ENCODE results near the gene PPFIA1. TPM values are rescaled to one million over a fixed set of nuclear protein-coding genes. Genes with fewer than 3 reads are reported as not detected.

The PPFIA1 gene
- total and polyA plus RNA-seq, 2 of the 8 experiments (the other 6 are each of a cell fraction or from before 2014, with no cell fraction given): 44.3 to 73.5 TPM

GRCh38 chr11:70250876-70251658 is 19.4 kb upstream of the PPFIA1 start:
- peak overlapping the region; percentile 34 for H4K91ac ChIP-seq (replicated peaks; ENCODE audit: insufficient read length, low read length)
- H3K4me2 ChIP-seq (ENCODE audit: insufficient read depth in 1 of 2, low read depth in 2 of 2, low read length in 2 of 2): no peak overlapping the region
- H2BK5ac ChIP-seq (ENCODE audit: low read depth, low read length): no peak overlapping the region
- H3K4me1 ChIP-seq (replicated peaks in 1 of 4; ENCODE audit: control insufficient read depth in 3 of 4, insufficient read depth in 4 of 4, low read length in 3 of 4): 0 out of 7 replicates have a peak, but pooled peaks cover 0 to 6% (median 0%) of the 10 kb centered on the region in 4 experiments
- no peak overlapping the region for H2AK5ac ChIP-seq (ENCODE audit: low read depth, low read length)
- no peak overlapping the region; the same call in 1 of the 2 replicates for H2BK15ac ChIP-seq (ENCODE audit: low read length)
- peak overlapping the region; percentile 65 for H3K4ac ChIP-seq (replicated peaks; ENCODE audit: insufficient read length, low read depth, low read length)
- no peaks in the 10 kb centered on the region for H3K36me3 ChIP-seq (ENCODE audit: control insufficient read depth in 2 of 4, insufficient read depth in 4 of 4, low read length in 3 of 4)
- ChIA-PET CTCF (ENCODE audit: partially characterized antibody) (no interaction called here), POLR2A (ENCODE audit: partially characterized antibody) (no interaction called here)
- no peak overlapping the region for H3K18ac ChIP-seq (ENCODE audit: extremely low read depth, low read length)
- no peak overlapping the region for H2BK20ac ChIP-seq (ENCODE audit: low read length)
- H3K9me3 ChIP-seq (ENCODE audit: insufficient read depth in 2 of 2, low read depth in 1 of 2, low read length in 1 of 2): no peaks in the 10 kb centered on the region
- H3K4me3 ChIP-seq (ENCODE audit: extremely low read depth in 1 of 4, insufficient read depth in 2 of 4, low read depth in 3 of 4, low read length in 4 of 4): no peak overlapping the region
- no peaks in the 10 kb centered on the region for H3K79me2 ChIP-seq (ENCODE audit: control insufficient read depth in 1 of 2, insufficient read depth in 2 of 2, low read length in 2 of 2)
- H3K23me2 ChIP-seq (ENCODE audit: low read depth, low read length): no peaks in the 10 kb centered on the region
- no peak overlapping the region for H3K23ac ChIP-seq (ENCODE audit: insufficient read length)
- no peak overlapping the region; the same call in 1 of the 2 replicates for H2AFZ ChIP-seq (ENCODE audit: low read length)
- no peak for DNase-seq (ENCODE audit: low read depth in 1 of 2, low spot score in 2 of 2)
- FAIRE-seq: no peak
- H3K27ac ChIP-seq (ENCODE audit: low read depth, low read length): no peak overlapping the region
- H3K27me3 ChIP-seq (replicated peaks in 1 of 4; ENCODE audit: control insufficient read depth in 3 of 4, extremely low read depth in 1 of 4, insufficient read depth in 3 of 4, low read length in 3 of 4): no peaks in the 10 kb centered on the region
- no peaks in the 10 kb centered on the region for H3K79me1 ChIP-seq (ENCODE audit: low read depth, low read length)
- no peak overlapping the region for H3K56ac ChIP-seq (replicated peaks; ENCODE audit: insufficient read length, low read depth, low read length)
- WGBS, 2 experiments (ENCODE audit: extremely low coverage in 1 of 2, insufficient coverage in 1 of 2, insufficient read length in 1 of 2, insufficient replicate concordance in 2 of 2, low coverage in 1 of 2, low lambda C conversion rate in 2 of 2, missing lambda C conversion rate in 1 of 2): 87% methylated on average over 10 of the region's 16 CpGs; no CpG with 5 or more reads in 1 of the 2 experiments
- no peak overlapping the region for H4K5ac ChIP-seq (ENCODE audit: insufficient read length, low read depth, low read length)
- no peak overlapping the region for H3K9ac ChIP-seq (replicated peaks in 1 of 4; ENCODE audit: extremely low read depth in 1 of 4, low read depth in 3 of 4, low read length in 3 of 4)
- H2BK120ac ChIP-seq (replicated peaks; ENCODE audit: low read depth, low read length): no peak overlapping the region
- no peaks in the 10 kb centered on the region for H4K20me1 ChIP-seq (replicated peaks in 1 of 2; ENCODE audit: control insufficient read depth in 1 of 2, insufficient read depth in 2 of 2, low read length in 2 of 2)
- no peak overlapping the region; the same call in 1 of the 2 replicates for H4K8ac ChIP-seq (ENCODE audit: extremely low read depth, insufficient read depth, low read length)
- no peak overlapping the region for H2BK12ac ChIP-seq (ENCODE audit: low read depth, low read length)
- H3K14ac ChIP-seq (ENCODE audit: insufficient read length): no peak overlapping the region
- TF ChIP-seq SIX5 (IDR thresholded peaks at IDR 0.05; ENCODE audit: low read depth, low read length) (no peak), EZH2 (IDR thresholded peaks at IDR 0.05; ENCODE audit: low read depth, low read length, severe bottlenecking) (no peak)

Measured in H1 (cell line).